Endothelial cell of umbilical vein (primary cell): Measurements from ENCODE around the gene CANT1. TPM values are rescaled to one million over a fixed set of nuclear protein-coding genes. Genes with fewer than 3 reads are reported as not detected.

Source experiments
- BruUV-seq: library from RNA; stranded (reverse); fragments of 400-500 nt; replicated peaks from 2 replicates; lab custom pipeline; 2021; lab: Mats Ljungman, UMichigan
- CTCF ChIA-PET: fragments of 300-600, 350-600 bp; sonication (Branson Sonifier 250); formaldehyde crosslinking; loops from one replicate; lab custom pipeline; 2021; ENCODE audit warnings: antibody characterized with exemption, inconsistent platforms; lab: Charles Lee
- POLR2A ChIA-PET: fragments of 300-600, 350-600 bp; sonication (Branson Sonifier 250); formaldehyde crosslinking; loops from one replicate; lab custom pipeline; 2021; ENCODE audit warnings: antibody characterized with exemption, inconsistent platforms; lab: Charles Lee
- DNase-seq: peaks from one replicate; pipeline ENCODE4 v3.0.0-alpha.2; 2011; ENCODE audit warnings: low read depth, low spot score
- FAIRE-seq: peaks from 2 replicates; lab custom pipeline; 2011; peaks lifted over from hg19 to GRCh38; lab: Jason Lieb, UNC
- H2AFZ ChIP-seq: 2 replicates; pipeline ENCODE4 v1.6.0; 2012; ENCODE audit warnings: low read depth, low read length, control low read depth, inconsistent platforms
- H3K27ac ChIP-seq: 2 replicates; pipeline ENCODE4 v1.5.1; 2011; ENCODE audit warnings: low read depth, mild to moderate bottlenecking, control low read depth, low read length, moderate library complexity; ENCODE audit not compliant: insufficient read depth
- H3K27me3 ChIP-seq, 2 experiments: 2 replicates each; pipeline versions ENCODE4 v1.6.0 to v1.6.1; 2011; ENCODE audit warnings: low read length in 2 of 2, mixed read lengths in 1 of 2; ENCODE audit not compliant: control insufficient read depth in 2 of 2, insufficient read depth in 2 of 2
- H3K36me3 ChIP-seq, 2 experiments: 2 replicates in 1 of 2; 3 replicates in 1 of 2; pipeline ENCODE4 v1.5.1; 2011; ENCODE audit warnings: low read length in 2 of 2, mild to moderate bottlenecking in 1 of 2, moderate library complexity in 1 of 2; ENCODE audit not compliant: control insufficient read depth in 2 of 2, insufficient read depth in 2 of 2; ENCODE audit errors: extremely low read depth in 1 of 2
- H3K4me1 ChIP-seq: 3 replicates; pipeline ENCODE4 v1.5.1; 2011; ENCODE audit warnings: mild to moderate bottlenecking, low read length; ENCODE audit not compliant: control insufficient read depth, insufficient read depth; ENCODE audit errors: extremely low read depth
- H3K4me2 ChIP-seq: 2 replicates; pipeline ENCODE4 v1.6.1; 2011; ENCODE audit warnings: low read length, control low read depth, mixed read lengths; ENCODE audit not compliant: insufficient read depth
- H3K4me3 ChIP-seq, 3 experiments: fragments of 200-600 bp in 1 of 3; sonication (generic), shearing (Covaris generic) in 1 of 3; replicated peaks in 1 of 3; 2 replicates each; pipeline ENCODE4 v1.5.1; 2011 to 2016; ENCODE audit warnings: control low read depth in 3 of 3, low read length in 3 of 3, mild to moderate bottlenecking in 2 of 3, inconsistent platforms in 1 of 3, low read depth in 1 of 3, moderate library complexity in 1 of 3; ENCODE audit not compliant: insufficient read depth in 1 of 3
- H3K79me2 ChIP-seq: 2 replicates; pipeline ENCODE4 v1.6.0; 2012; ENCODE audit warnings: low read length, inconsistent platforms; ENCODE audit not compliant: control insufficient read depth, insufficient read depth
- H3K9ac ChIP-seq: replicated peaks from 2 replicates; pipeline ENCODE3; 2011; ENCODE audit warnings: low read length, control low read depth; ENCODE audit not compliant: insufficient read depth; ENCODE audit errors: extremely low read depth
- H3K9me1 ChIP-seq: replicated peaks from 3 replicates; pipeline ENCODE4 v1.6.0; 2011; ENCODE audit warnings: mild to moderate bottlenecking, low read length; ENCODE audit not compliant: control insufficient read depth, insufficient read depth; ENCODE audit errors: extremely low read depth
- H3K9me3 ChIP-seq: replicated peaks from 2 replicates; pipeline ENCODE4 v1.5.1; 2012; ENCODE audit warnings: low read length, inconsistent platforms; ENCODE audit not compliant: control insufficient read depth, insufficient read depth
- H4K20me1 ChIP-seq: replicated peaks from 2 replicates; pipeline ENCODE3; 2011; ENCODE audit warnings: mild to moderate bottlenecking, low read length; ENCODE audit not compliant: control insufficient read depth, insufficient read depth; ENCODE audit errors: extremely low read depth
- CTCF ChIP-seq, 2 donors: IDR thresholded peaks; 1 replicate in 1 of 2; 2 replicates in 1 of 2; pipeline ENCODE4 v1.5.1; 2011; ENCODE audit warnings: low read length in 2 of 2, mild to moderate bottlenecking in 2 of 2, moderate library complexity in 2 of 2, control low read depth in 1 of 2, inconsistent platforms in 1 of 2, low read depth in 1 of 2; ENCODE audit not compliant: insufficient read depth in 1 of 2; ENCODE audit errors: extremely low read depth in 1 of 2
- EZH2 ChIP-seq: IDR thresholded peaks from 2 replicates; pipeline ENCODE4 v1.6.1; 2012; ENCODE audit warnings: borderline replicate concordance, low read depth, mild to moderate bottlenecking, moderate library complexity, low read length, inconsistent platforms; ENCODE audit not compliant: severe bottlenecking
- FOS ChIP-seq: IDR thresholded peaks from 2 replicates; pipeline ENCODE4 v1.6.1; 2011; ENCODE audit warnings: mild to moderate bottlenecking, low read length, moderate library complexity, borderline replicate concordance; ENCODE audit not compliant: insufficient read depth
- GATA2 ChIP-seq: IDR thresholded peaks from 2 replicates; pipeline ENCODE4 v1.7.0; 2011; ENCODE audit warnings: low read depth, mild to moderate bottlenecking, moderate library complexity, mixed read lengths, low read length; ENCODE audit not compliant: insufficient read length, insufficient read depth
- JUN ChIP-seq: IDR thresholded peaks from 2 replicates; pipeline ENCODE4 v1.6.1; 2011; ENCODE audit warnings: borderline replicate concordance, low read depth; ENCODE audit not compliant: insufficient read length, insufficient read depth
- MYC ChIP-seq: IDR thresholded peaks from one replicate; pipeline ENCODE4 v1.6.1; 2011; ENCODE audit warnings: mild to moderate bottlenecking, low read depth, low read length
- POLR2A ChIP-seq: IDR thresholded peaks from 2 replicates; pipeline ENCODE4 v1.6.1; 2012; ENCODE audit warnings: low read depth, mild to moderate bottlenecking, control low read depth, low read length
- POLR2AphosphoS5 ChIP-seq: IDR thresholded peaks from 2 replicates; pipeline ENCODE4 v1.6.1; 2012; ENCODE audit warnings: low read depth, mild to moderate bottlenecking, control low read depth, low read length, moderate library complexity; ENCODE audit not compliant: insufficient read depth
- dilution Hi-C: fragments of 300-500 bp; cut with MboI; formaldehyde crosslinking; loops from one replicate; pipeline ENCODE4 v1.15.0; 2019; ENCODE audit warnings: low sequenced_read_pairs; ENCODE audit not compliant: extremely low pct_ligation_motif_present
- intact Hi-C: fragments of 100-400 bp; cut with micrococcal nuclease; formaldehyde crosslinking; loops from one replicate; pipeline ENCODE4 v1.10.0; 2022
- polyA plus RNA-seq, 4 experiments: library from polyadenylated mRNA; depleted of rRNA in 3 of 4; stranded (reverse) in 3 of 4; unstranded in 1 of 4; fragments of >200 nt; gene quantifications; 2 replicates each; pipeline versions ENCODE4 v1.2.1 to v1.2.3, GENCODE V29; 2011 to 2012; ENCODE audit warnings: missing spikeins in 1 of 4
- total RNA-seq: library from RNA; stranded (reverse); gene quantifications from 2 replicates; pipeline ENCODE4 v1.2.3, GENCODE V29; 2021
- TF ChIP-seq, protein P1 (sequence below): IDR thresholded peaks from 2 replicates; pipeline ENCODE4 v1.6.1; 2011; ENCODE audit not compliant: insufficient read depth, insufficient read length

CANT1 gene
- total and polyA plus RNA-seq, 2 donors (not counting 3 experiments of a cell fraction or from before 2014, with no cell fraction given): 85.0 to 93.6 TPM

DNA sequence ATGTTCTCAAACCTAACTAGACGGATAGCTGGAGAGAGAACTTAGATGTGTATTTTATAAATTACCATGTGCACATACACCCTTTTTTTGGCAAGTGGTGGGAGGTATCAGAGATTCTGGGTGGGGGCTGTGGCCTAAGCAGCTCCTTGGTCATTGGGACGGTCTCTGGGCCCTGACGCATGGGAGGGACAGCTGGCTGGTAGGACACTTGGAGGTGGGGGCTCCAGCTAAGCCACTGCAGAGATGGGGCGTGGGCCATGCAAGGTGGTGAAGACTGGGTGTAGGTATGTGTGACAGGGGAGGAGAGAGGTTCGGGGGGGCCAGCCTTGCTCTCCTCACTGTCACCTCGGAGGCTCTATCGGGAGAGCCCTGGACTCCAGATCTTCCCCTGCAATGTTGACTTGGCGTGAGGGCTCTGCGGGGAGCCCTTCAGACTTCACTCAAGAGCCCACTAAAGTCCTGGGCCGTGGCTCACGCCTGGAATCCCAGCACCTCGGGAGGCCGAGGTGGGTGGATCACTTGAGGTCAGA, 31.5 kb upstream of the CANT1 start:
- TF ChIP-seq MYC: no peak
- no peak for TF ChIP-seq CTCF (IDR thresholded peaks at IDR 0.05; ENCODE audit: extremely low read depth in 1 of 2, insufficient read depth in 1 of 2, low read depth in 1 of 2, low read length in 2 of 2)
- TF ChIP-seq POLR2AphosphoS5: no peak
- TF ChIP-seq, protein P1, sequence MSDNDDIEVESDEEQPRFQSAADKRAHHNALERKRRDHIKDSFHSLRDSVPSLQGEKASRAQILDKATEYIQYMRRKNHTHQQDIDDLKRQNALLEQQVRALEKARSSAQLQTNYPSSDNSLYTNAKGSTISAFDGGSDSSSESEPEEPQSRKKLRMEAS: no peak
- TF ChIP-seq GATA2: no peak
- no peak for TF ChIP-seq POLR2A
- no peak for TF ChIP-seq EZH2
- TF ChIP-seq FOS: no peak
- TF ChIP-seq JUN: no peak
- H3K9me3 ChIP-seq: no peaks in the 10 kb centered on the region
- ChIA-PET POLR2A (no interaction called here), CTCF (interaction anchor here (0.8 to 8.6 kb wide), 8 partner anchors 8 to 352 kb away, joined by 3 to 91 read pairs (median 19); partner anchors contain the start of gene ENGASE)
- no peak overlapping the region for H2AFZ ChIP-seq
- no peak overlapping the region for H3K9ac ChIP-seq
- H4K20me1 ChIP-seq: no peaks in the 10 kb centered on the region
- intact Hi-C loops: no loop called here
- FAIRE-seq (no peak), DNase-seq (no peak)
- no peak overlapping the region for H3K4me3 ChIP-seq
- no TSS peak for BruUV-seq
- H3K4me1 ChIP-seq: peaks cover 9% of the 10 kb centered on the region
- H3K27me3 ChIP-seq: no peaks in the 10 kb centered on the region
- H3K36me3 ChIP-seq: no peaks in the 10 kb centered on the region
- H3K27ac ChIP-seq: no peak overlapping the region
- H3K9me1 ChIP-seq: no peaks in the 10 kb centered on the region
- H3K79me2 ChIP-seq: no peaks in the 10 kb centered on the region
- no peak overlapping the region for H3K4me2 ChIP-seq
- dilution Hi-C loops: no loop called here
